HG03060 (cell line): Measurements from ENCODE around the gene TBC1D19.
"Not testable (repeated sequence)": the region's sequence is repeated elsewhere in the genome, so short reads cannot be mapped to it uniquely, and the experiment has no call there.

ENCODE experiments used
- ATAC-seq: cut with Tn5 transposase; IDR thresholded peaks from one replicate; pipeline ENCODE4 v1.9.1; 2021; ENCODE audit warnings: low read depth, moderate number of reproducible peaks; ENCODE audit not compliant: unreplicated experiment

TBC1D19 gene

GRCh38 chr4:26583865-26584652 is at the start of gene TBC1D19:
TSS of gene TBC1D19 (plus strand) at chr4:26584084. CDS start at chr4:26584194, 110 bp downstream.
- peak; percentile 100 for ATAC-seq

GRCh38 chr4:26542991-26543390 is 40.9 kb upstream of the TBC1D19 start:
- no peak for ATAC-seq

- ATAC-seq = no peak
These were observed 39.5 kb upstream of the TBC1D19 start for GRCh38 chr4:26544421-26544820.

GRCh38 chr4:26548379-26548778 is 35.5 kb upstream of the TBC1D19 start:
- ATAC-seq = not testable (repeated sequence)

- no peak for ATAC-seq
These were observed 26.7 kb upstream of the TBC1D19 start for GRCh38 chr4:26557164-26557563.

GRCh38 chr4:26558166-26558895 is 25.6 kb upstream of the TBC1D19 start:
- no peak for ATAC-seq

GRCh38 chr4:26566133-26566532 is 17.8 kb upstream of the TBC1D19 start:
- no peak for ATAC-seq

- ATAC-seq = no peak
These were observed 15.4 kb upstream of the TBC1D19 start for GRCh38 chr4:26568446-26568994.

GRCh38 chr4:26570596-26570995 is 13.3 kb upstream of the TBC1D19 start:
- no peak for ATAC-seq

- ATAC-seq = no peak
These were observed 10.5 kb upstream of the TBC1D19 start for GRCh38 chr4:26573389-26573794.

GRCh38 chr4:26574563-26574962 is 9.3 kb upstream of the TBC1D19 start:
- ATAC-seq = no peak

GRCh38 chr4:26576231-26576739 is 7.6 kb upstream of the TBC1D19 start:
- ATAC-seq = no peak

- ATAC-seq = no peak
These were observed 6.8 kb upstream of the TBC1D19 start for GRCh38 chr4:26577066-26577465.

- no peak for ATAC-seq
These were observed 4.7 kb upstream of the TBC1D19 start for GRCh38 chr4:26579169-26579568.

- ATAC-seq = not testable (repeated sequence)
These were observed 2.5 kb upstream of the TBC1D19 start for GRCh38 chr4:26581341-26581740.

GRCh38 chr4:26583538-26583864 is 383 bp upstream of the TBC1D19 start:
- ATAC-seq = peak; percentile 43

- no peak for ATAC-seq
These were observed 841 bp downstream of the TBC1D19 start for GRCh38 chr4:26584725-26585124.

GRCh38 chr4:26589705-26590104 is 5.8 kb downstream of the TBC1D19 start:
- no peak for ATAC-seq

- ATAC-seq = no peak
These were observed 6.8 kb downstream of the TBC1D19 start for GRCh38 chr4:26590639-26591038.

- not testable (repeated sequence) for ATAC-seq
These were observed 9.7 kb downstream of the TBC1D19 start for GRCh38 chr4:26593557-26593956.

GRCh38 chr4:26594371-26594770 is 10.5 kb downstream of the TBC1D19 start:
- no peak for ATAC-seq
